SH-SY5Y (cell line): Measurements from ENCODE around the gene SLC2A13.

Experiments
- GATA2 ChIP-seq: IDR thresholded peaks from 2 replicates; pipeline ENCODE4 v1.6.1; 2011; ENCODE audit warnings: mild to moderate bottlenecking, low read depth, low read length
- GATA3 ChIP-seq: IDR thresholded peaks from 2 replicates; pipeline ENCODE4 v1.6.1; 2011; ENCODE audit warnings: low read depth, mild to moderate bottlenecking, low read length, moderate library complexity

- TF ChIP-seq GATA2 (no peak), GATA3 (no peak)
Observed at GRCh38 chr12:39807043-39807442, 298.8 kb downstream of the SLC2A13 start.
